ENCODE measurements around the gene MAPK12.
"Not testable (repeated sequence)": the region's sequence is repeated elsewhere in the genome, so short reads cannot be mapped to it uniquely, and the experiment has no call there.

Gene MAPK12

DNA sequence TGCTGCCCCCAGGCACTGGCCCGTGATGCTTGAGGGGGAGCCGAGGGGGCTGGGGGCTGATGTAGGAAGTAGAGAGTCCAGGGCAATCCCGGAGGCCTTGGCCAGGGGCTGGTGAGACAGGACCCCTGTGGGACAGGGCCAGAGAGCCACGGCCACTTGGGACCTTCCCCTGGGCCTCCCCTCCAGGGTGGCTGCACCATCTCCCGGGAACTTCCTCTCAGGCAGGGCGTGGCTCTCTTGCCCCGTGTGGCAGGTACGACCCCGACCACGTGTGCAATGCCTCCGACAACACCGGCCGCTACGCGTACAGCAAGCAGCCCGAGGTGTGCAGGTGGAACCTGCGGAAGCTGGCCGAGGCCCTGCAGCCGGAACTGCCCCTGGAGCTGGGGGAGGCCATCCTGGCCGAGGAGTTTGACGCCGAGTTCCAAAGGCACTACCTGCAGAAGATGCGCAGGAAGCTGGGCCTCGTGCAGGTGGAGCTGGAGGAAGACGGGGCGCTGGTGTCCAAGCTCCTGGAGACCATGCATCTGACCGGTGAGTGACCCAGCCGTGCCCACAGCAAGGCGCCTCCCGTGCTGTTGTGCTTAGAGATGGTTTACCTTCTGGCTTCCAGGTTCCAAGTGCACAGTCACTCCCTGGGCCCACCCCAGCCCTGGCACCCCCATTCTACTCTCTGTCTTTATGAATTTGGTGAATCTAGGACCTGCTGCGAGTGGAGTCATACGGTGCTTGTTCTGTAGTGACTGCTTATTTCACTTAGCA, 50.9 kb downstream of the MAPK12 start:
- DNase-seq: no peak

DNA sequence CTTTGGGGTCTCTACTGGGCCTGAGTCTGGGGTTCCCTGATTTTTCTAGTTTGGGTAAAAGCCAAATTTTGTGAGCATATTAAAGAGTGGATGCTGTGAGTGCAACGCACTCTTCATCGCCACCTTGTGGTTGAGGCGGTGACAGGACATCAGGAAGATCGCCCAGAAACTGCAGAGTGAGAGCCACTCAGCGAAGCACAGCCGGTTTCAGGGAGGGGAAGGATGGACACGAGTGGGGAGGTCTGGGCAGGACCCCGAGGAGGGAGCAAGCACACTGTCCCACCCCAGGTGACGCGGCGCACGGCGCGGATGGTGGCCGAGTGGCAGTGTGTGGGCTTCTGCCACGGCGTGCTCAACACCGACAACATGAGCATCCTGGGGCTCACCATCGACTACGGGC, 51.6 kb downstream of the MAPK12 start:
- DNase-seq: peak; percentile 8

DNA sequence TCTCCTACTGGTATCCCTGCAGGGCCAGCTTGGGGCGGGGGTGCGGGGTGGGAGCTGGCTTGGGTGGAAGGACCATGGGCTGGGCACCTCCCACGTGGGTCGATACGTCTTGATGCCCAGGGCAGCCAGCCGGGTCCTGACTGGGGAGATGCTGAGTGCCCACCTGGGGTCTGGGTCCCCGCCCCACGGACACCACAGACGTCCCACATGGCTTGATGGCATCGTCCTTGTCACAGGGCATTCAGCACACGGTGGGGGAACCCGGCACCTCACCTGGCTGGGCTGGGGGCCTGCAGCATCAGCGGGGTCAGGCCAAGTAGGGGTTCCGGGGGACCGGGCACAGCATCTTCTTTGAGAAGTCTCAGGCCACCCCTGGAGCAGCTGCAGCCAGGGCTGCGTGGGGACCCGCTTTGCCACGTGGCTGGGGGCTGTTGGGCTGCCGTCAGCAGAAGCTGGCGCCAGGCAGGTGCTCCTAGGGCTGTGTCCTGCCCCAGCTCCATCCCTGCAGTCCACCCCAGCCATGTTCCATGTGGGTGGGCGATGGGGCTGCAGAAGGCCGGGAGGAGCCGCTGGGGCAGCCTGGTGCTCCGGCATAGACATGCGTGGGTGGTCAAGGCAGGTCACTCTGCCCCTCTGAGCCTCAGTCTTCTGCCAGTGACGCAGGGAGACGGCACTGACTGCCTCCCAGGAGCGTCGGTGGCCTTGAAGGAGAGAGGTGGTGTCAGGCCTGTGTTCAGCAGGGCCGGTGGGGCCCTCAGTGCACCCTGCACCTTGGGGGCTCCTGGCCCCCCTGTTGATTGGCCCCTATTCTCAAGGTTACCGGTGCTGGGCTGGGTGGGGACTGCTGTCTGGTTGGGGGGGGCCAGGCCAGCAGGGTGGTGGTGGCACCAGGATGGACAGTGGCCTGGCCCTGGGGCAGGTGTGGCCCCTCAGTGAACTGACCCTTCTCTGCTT, 52.3 kb downstream of the MAPK12 start:
- DNase-seq: no peak

DNA sequence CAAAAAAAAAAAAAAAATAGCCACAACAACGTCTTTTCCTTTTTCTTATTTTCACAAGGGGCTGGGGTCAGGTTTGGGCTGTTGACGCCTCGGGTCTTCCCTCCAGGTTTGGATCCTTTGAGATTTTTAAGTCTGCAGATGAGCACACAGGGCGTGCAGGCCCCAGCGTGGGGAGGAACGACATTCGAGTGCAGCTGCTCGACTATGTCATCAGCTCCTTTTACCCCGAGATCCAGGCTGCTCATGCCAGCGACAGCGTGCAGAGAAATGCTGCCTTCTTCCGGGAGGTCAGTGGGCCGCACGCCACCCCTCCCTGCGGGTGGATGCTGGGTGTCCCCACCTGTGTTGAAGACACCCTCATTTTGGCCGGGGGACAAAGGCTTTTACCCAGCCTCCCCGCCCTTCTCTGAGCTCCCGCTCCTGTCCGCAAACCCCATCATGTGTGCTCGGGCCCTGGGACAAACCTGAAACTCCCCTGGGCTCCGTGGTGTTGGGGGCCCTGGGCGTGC, 53.0 kb downstream of the MAPK12 start:
- no peak for DNase-seq

DNA sequence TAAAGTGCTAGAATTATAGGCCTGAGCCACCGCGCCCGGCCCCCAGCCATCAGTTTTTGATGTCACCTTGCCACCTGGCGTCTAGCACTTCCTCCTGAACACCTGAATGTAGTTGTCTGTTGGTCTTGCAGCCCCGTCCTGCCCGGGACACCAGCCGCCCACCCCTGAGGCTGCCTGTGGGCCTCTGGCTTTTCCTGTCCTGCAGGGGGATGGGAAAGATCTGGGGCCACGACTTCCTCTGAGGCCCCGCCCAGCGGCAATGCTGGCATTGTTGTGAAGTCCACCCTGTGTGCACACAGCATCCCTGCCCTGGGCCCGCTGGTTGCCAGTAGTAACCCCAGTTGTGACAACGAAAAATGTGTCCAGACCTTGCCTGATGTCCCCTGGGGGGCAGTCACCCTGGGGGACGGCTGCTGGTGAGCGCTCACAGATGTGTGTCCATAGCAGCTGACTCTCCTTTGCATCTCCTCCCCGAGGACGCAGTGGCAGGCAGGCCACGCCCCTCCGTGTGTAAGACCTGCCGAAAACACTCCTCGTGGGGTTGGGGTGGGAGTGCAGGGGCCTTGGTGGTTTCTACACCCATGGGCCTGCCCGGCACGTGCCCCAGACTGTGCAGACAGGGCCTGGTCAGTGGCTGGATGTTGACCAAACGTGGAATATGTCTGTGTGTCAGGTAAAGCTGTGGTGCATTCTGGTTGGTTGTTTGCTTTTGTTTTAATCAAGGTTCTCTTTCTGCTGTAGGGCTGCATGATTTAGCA, 53.9 kb downstream of the MAPK12 start:
- no peak for DNase-seq

DNA sequence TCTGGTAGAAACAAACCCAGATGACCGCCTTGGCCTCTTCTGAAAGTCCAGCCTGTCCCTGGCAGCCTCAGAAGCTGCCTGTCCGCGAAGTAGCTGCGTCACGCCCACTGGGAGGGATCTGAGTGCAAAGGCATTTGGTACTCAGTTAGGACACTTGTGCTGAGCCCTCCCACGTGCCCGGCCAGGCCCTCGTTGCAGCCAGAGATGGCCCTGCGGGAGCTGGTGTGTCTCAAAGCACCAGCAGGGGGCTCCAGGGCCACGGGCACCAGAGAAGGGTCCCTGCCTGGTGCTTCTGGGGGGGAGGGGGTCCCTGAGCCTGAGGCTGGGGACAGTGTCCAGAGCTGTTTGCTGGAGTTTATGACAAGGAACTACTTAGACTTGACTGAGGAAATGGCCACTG, 54.9 kb downstream of the MAPK12 start:
- DNase-seq: no peak

DNA sequence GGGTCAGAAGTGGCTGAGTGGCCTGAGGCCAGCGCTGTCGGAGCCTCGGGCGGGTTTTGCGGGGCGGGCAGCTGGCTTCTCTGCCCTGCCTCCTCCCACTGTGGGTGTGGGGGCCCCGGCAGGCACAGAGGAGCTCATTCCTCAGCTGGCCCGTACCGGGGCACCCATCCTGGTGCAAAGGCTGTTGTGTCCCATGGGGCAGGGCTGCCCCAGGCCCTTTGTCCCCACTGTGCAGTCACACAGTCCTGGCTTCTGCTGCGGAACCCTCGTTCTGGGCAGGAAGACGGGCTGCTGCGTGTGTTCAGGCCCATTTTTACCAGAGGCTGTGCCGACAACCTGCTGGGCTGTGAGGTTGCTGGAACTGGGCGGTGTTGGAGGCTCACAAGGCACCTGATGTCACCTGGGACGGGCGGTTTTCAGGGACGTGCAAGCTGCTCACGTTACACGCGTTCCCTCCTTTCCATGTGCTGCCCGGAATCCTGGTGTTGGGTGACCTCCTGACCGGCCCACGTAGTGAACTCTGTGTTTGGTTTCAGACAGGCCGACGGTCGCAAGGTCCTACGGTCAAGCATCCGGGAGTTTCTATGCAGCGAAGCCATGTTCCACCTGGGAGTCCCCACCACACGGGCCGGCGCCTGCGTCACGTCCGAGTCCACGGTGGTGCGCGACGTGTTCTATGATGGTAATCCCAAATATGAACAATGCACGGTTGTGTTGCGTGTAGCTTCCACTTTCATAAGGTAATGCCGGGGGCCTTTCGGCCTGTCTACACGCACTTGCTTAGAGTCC, 55.5 kb downstream of the MAPK12 start:
- DNase-seq: no peak

DNA sequence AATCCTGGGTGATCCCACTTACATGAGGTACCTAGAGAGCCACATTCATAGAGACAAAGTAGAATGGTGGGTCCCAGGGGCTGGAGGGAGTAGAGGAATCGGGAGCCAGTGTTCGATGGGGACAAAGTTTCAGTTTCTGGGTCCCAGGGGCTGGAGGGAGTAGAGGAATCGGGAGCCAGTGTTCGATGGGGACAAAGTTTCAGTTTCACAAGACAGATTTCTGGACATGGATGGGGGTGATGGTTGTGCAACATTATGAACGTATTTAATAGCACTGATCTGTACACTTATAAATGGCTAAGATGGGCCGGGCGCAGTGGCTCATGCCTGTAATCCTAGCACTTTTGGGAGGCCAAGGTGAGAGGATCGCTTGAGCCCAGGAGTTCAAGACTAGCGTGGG, 56.5 kb downstream of the MAPK12 start:
- DNase-seq: not testable (repeated sequence)

DNA sequence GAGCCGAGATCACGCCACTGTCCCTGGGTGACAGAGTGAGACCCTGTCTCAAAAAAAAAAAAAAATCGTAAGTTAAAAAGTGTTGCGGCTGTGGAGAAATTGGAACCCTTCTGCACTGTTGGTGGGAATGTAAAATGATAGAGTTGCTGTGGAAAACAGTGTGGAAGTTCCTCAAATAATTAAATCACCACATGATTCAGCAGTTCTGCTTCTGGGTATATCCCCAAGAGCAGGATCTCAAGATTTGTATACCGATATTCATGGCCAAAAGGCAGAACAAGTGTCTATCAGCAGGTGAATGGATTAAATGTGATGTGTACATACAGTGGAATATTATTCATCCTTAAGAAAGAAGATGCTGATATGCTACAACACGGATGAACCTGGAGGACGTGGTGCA, 56.9 kb downstream of the MAPK12 start:
- DNase-seq: no peak

DNA sequence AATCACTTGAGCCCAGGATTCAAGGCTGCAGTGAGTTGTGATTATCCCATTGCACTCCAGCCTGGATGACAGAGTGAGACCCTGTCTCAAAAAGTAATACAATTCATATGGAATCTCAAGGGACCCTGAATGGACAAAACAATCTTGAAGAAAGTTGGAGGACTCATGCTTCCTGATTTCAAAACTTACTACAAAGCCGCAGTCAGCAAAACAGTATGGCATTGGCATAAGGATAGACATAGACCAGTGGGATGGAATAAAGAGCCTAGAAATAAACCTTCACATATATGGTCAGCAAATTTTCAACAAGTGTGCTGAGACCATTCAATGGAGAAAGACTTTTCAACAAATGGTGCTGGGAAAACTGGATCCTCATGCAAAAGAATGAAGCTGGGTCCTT, 58.2 kb downstream of the MAPK12 start:
- DNase-seq: no peak
